Neutrophil (primary cell): ENCODE measurements around the gene AAR2.

Source experiments
- H3K27ac ChIP-seq: fragments of 200-600 bp; sonication (generic); 2 replicates; pipeline ENCODE4 v1.5.1; 2016; ENCODE audit warnings: mild to moderate bottlenecking, moderate library complexity
- H3K27me3 ChIP-seq: fragments of 200-600 bp; sonication (generic); 2 replicates; pipeline ENCODE4 v1.6.0; 2016; ENCODE audit warnings: mild to moderate bottlenecking
- H3K36me3 ChIP-seq: fragments of 200-600 bp; sonication (generic); 2 replicates; pipeline ENCODE4 v1.5.1; 2017
- H3K4me1 ChIP-seq, 2 experiments: fragments of 200-600 bp in 1 of 2; sonication (generic) in 1 of 2; 1 replicate in 1 of 2; 2 replicates in 1 of 2; pipeline versions ENCODE4 v1.5.1 to v1.6.1; 2013 to 2016; ENCODE audit warnings: low read depth in 1 of 2, low read length in 1 of 2, mild to moderate bottlenecking in 1 of 2, moderate library complexity in 1 of 2; ENCODE audit not compliant: control insufficient read depth in 1 of 2, insufficient read depth in 1 of 2
- H3K4me3 ChIP-seq, 2 experiments: fragments of 200-600 bp in 1 of 2; sonication (generic) in 1 of 2; 1 replicate in 1 of 2; 2 replicates in 1 of 2; pipeline ENCODE4 v1.5.1; 2013 to 2016; ENCODE audit warnings: low read depth in 1 of 2, low read length in 1 of 2, mild to moderate bottlenecking in 1 of 2, moderate library complexity in 1 of 2
- H3K9me3 ChIP-seq: fragments of 200-600 bp; sonication (generic); 2 replicates; pipeline ENCODE4 v1.5.1; 2016
- TF ChIP-seq, protein P1 (sequence below): fragments of 200-600 bp; sonication (generic); IDR thresholded peaks from 2 replicates; pipeline ENCODE4 v1.5.1; 2016; ENCODE audit warnings: antibody characterized with exemption

AAR2 gene

GRCh38 chr20:36206641-36207040 is 29.6 kb upstream of the AAR2 start:
- no peaks in the 10 kb centered on the region for H3K9me3 ChIP-seq
- no peaks in the 10 kb centered on the region for H3K36me3 ChIP-seq
- H3K4me3 ChIP-seq = no peak overlapping the region
- peaks cover 10% of the 10 kb centered on the region for H3K27me3 ChIP-seq
- TF ChIP-seq, protein P1, sequence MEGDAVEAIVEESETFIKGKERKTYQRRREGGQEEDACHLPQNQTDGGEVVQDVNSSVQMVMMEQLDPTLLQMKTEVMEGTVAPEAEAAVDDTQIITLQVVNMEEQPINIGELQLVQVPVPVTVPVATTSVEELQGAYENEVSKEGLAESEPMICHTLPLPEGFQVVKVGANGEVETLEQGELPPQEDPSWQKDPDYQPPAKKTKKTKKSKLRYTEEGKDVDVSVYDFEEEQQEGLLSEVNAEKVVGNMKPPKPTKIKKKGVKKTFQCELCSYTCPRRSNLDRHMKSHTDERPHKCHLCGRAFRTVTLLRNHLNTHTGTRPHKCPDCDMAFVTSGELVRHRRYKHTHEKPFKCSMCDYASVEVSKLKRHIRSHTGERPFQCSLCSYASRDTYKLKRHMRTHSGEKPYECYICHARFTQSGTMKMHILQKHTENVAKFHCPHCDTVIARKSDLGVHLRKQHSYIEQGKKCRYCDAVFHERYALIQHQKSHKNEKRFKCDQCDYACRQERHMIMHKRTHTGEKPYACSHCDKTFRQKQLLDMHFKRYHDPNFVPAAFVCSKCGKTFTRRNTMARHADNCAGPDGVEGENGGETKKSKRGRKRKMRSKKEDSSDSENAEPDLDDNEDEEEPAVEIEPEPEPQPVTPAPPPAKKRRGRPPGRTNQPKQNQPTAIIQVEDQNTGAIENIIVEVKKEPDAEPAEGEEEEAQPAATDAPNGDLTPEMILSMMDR = no peak
- no peaks in the 10 kb centered on the region for H3K4me1 ChIP-seq
- H3K27ac ChIP-seq = no peak overlapping the region

- Histone ChIP-seq H3K4me3 (no peak overlapping the region), H3K36me3 (no peaks in the 10 kb centered on the region), H3K4me1 (no peaks in the 10 kb centered on the region), H3K27me3 (peaks cover 10% of the 10 kb centered on the region), H3K9me3 (no peaks in the 10 kb centered on the region), H3K27ac (no peak overlapping the region)
- TF ChIP-seq, protein P1 = no peak
Observed at GRCh38 chr20:36207602-36208001, 28.7 kb upstream of the AAR2 start.

- TF ChIP-seq, protein P1 = no peak
- no peaks in the 10 kb centered on the region for H3K9me3 ChIP-seq
- no peaks in the 10 kb centered on the region for H3K36me3 ChIP-seq
- H3K4me1 ChIP-seq = no peaks in the 10 kb centered on the region
- H3K27me3 ChIP-seq = peaks cover 8% of the 10 kb centered on the region
- no peak overlapping the region for H3K4me3 ChIP-seq
- no peak overlapping the region for H3K27ac ChIP-seq
Observed at GRCh38 chr20:36208257-36208656, 28.0 kb upstream of the AAR2 start.

DNA sequence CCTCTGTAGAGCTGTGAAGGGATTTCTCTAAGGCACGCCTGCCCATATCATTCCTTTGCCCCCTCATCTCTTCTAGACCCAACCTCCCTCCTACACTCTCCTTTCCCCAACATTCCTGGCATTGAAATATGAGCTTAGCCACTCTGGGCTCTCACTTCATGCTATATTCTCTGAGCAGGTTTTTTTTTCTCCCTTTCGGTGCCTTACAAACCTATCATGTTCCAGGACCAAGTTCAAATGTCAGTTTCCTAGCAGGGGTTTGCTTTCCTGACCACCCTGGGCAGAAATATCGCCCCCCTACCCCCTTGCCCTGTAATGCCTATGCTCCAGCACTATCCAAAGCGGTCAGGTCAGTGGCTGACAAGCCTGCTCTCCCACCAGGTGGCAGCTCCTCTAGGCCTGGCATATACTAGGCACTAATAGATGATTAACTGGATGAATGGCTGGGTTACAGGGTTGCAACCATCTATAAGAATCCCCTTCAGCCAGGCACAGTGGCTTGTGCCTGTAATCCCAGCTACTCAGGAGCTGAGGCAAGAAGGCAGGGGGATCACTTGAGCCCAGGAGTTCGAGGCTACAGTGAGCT is 25.7 kb upstream of the AAR2 start:
- no peak overlapping the region for H3K4me3 ChIP-seq
- H3K27ac ChIP-seq = no peak overlapping the region
- H3K27me3 ChIP-seq = no peaks in the 10 kb centered on the region
- TF ChIP-seq, protein P1 = no peak
- H3K9me3 ChIP-seq = no peaks in the 10 kb centered on the region
- H3K4me1 ChIP-seq = no peaks in the 10 kb centered on the region
- no peaks in the 10 kb centered on the region for H3K36me3 ChIP-seq

DNA sequence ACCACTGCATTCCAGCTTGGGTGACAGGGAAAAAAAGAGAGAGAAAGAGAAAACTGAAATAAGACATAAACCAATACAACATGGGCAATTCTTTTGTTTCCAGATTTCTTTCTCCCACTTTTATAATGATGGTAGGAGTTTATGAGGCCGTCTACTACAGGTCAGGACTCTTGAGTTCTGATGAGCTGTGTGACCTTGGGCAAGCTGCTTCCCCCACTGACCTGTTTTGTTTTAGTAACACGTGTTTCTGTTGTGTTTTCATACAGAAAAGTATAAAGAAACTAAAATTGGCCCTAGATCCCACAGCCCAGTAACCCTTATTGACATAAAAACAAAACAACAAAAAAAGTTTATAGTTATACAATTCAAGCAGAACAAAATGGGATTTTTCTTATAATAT is 22.9 kb upstream of the AAR2 start:
- Histone ChIP-seq H3K4me3 (no peak overlapping the region), H3K36me3 (no peaks in the 10 kb centered on the region), H3K4me1 (no peaks in the 10 kb centered on the region), H3K9me3 (no peaks in the 10 kb centered on the region), H3K27ac (no peak overlapping the region), H3K27me3 (no peaks in the 10 kb centered on the region)
- TF ChIP-seq, protein P1 = no peak
